ENCODE data around the gene ARGLU1.

The ARGLU1 gene

GRCh38 chr13:106507560-106508274, 60.2 kb downstream of the ARGLU1 start:
- TF ChIP-seq CTCF (IDR thresholded peaks at IDR 0.05; ENCODE audit: borderline replicate concordance, control extremely low read depth, extremely low read depth, insufficient read depth, missing control alignments) = no peak
- in situ Hi-C loops (cut with MboI; ENCODE audit: low sequenced_read_pairs, unreplicated experiment) = no loop called here
- DNase-seq (ENCODE audit: low spot score) = no peak

- in situ Hi-C loops (cut with MboI; ENCODE audit: low sequenced_read_pairs, unreplicated experiment) = no loop called here
- DNase-seq (ENCODE audit: low spot score) = no peak
- TF ChIP-seq CTCF (IDR thresholded peaks at IDR 0.05; ENCODE audit: borderline replicate concordance, control extremely low read depth, extremely low read depth, insufficient read depth, missing control alignments) = no peak
These were observed 61.7 kb downstream of the ARGLU1 start for GRCh38 chr13:106506286-106506685.

GRCh38 chr13:106505732-106506131, 62.2 kb downstream of the ARGLU1 start:
- in situ Hi-C loops (cut with MboI; ENCODE audit: low sequenced_read_pairs, unreplicated experiment) = no loop called here

GRCh38 chr13:106505295-106505694, 62.6 kb downstream of the ARGLU1 start:
- TF ChIP-seq CTCF (IDR thresholded peaks at IDR 0.05; ENCODE audit: borderline replicate concordance, control extremely low read depth, extremely low read depth, insufficient read depth, missing control alignments) = no peak
- in situ Hi-C loops (cut with MboI; ENCODE audit: low sequenced_read_pairs, unreplicated experiment) = no loop called here
- no peak for DNase-seq (ENCODE audit: low spot score)

More at GRCh38 chr13:106505732-106506131, 62.2 kb downstream of the ARGLU1 start:
- DNase-seq (ENCODE audit: low spot score) = no peak
- TF ChIP-seq CTCF (IDR thresholded peaks at IDR 0.05; ENCODE audit: borderline replicate concordance, control extremely low read depth, extremely low read depth, insufficient read depth, missing control alignments) = no peak

- TF ChIP-seq CTCF (IDR thresholded peaks at IDR 0.05; ENCODE audit: borderline replicate concordance, control extremely low read depth, extremely low read depth, insufficient read depth, missing control alignments) = no peak
- DNase-seq (ENCODE audit: low spot score) = no peak
- in situ Hi-C loops (cut with MboI; ENCODE audit: low sequenced_read_pairs, unreplicated experiment) = no loop called here
These were observed 64.0 kb downstream of the ARGLU1 start for GRCh38 chr13:106503730-106504453.

GRCh38 chr13:106503272-106503671, 64.7 kb downstream of the ARGLU1 start:
- in situ Hi-C loops (cut with MboI; ENCODE audit: low sequenced_read_pairs, unreplicated experiment) = no loop called here
- TF ChIP-seq CTCF (IDR thresholded peaks at IDR 0.05; ENCODE audit: borderline replicate concordance, control extremely low read depth, extremely low read depth, insufficient read depth, missing control alignments) = no peak
- DNase-seq (ENCODE audit: low spot score) = no peak
